DOHH2 (cell line): ENCODE measurements around the gene ENPP6.

Source experiments
- H3F3A ChIP-seq: fragments of 200-600 bp; sonication (generic), shearing (Covaris generic); 2 replicates; pipeline ENCODE4 v1.6.0; 2016; ENCODE audit warnings: antibody characterized with exemption, mild to moderate bottlenecking; ENCODE audit not compliant: control insufficient read depth, insufficient read depth
- H3K27ac ChIP-seq: fragments of 200-600 bp; sonication (generic); 2 replicates; pipeline ENCODE4 v1.5.1; 2014; ENCODE audit warnings: low read depth, mild to moderate bottlenecking, low read length, moderate library complexity
- H3K27me3 ChIP-seq: fragments of 200-600 bp; sonication (generic); 2 replicates; pipeline ENCODE4 v1.6.1; 2014; ENCODE audit warnings: mild to moderate bottlenecking, low read length, mixed read lengths; ENCODE audit not compliant: control insufficient read depth
- H3K36me3 ChIP-seq: fragments of 200-600 bp; sonication (generic); 2 replicates; pipeline ENCODE4 v1.6.1; 2014; ENCODE audit warnings: mild to moderate bottlenecking, low read length, moderate library complexity, mixed read lengths; ENCODE audit not compliant: control insufficient read depth
- H3K4me1 ChIP-seq: fragments of 200-600 bp; sonication (generic); 2 replicates; pipeline ENCODE4 v1.6.1; 2014; ENCODE audit warnings: mild to moderate bottlenecking, low read length, mixed read lengths; ENCODE audit not compliant: control insufficient read depth
- H3K4me2 ChIP-seq: fragments of 200-600 bp; sonication (generic); 2 replicates; pipeline ENCODE4 v1.6.0; 2014; ENCODE audit warnings: mild to moderate bottlenecking, low read length, moderate library complexity
- H3K4me3 ChIP-seq: fragments of 200-600 bp; sonication (generic); 2 replicates; pipeline ENCODE4 v1.5.1; 2014; ENCODE audit warnings: mild to moderate bottlenecking, low read length, mixed read lengths
- H3K79me2 ChIP-seq: fragments of 200-600 bp; sonication (generic); 2 replicates; pipeline ENCODE4 v1.6.1; 2014; ENCODE audit warnings: mild to moderate bottlenecking, low read length, mixed read lengths; ENCODE audit not compliant: control insufficient read depth
- H3K9me2 ChIP-seq: fragments of 200-600 bp; sonication (generic); replicated peaks from 2 replicates; pipeline ENCODE4 v1.6.1; 2014; ENCODE audit warnings: mild to moderate bottlenecking, low read length, mixed read lengths; ENCODE audit not compliant: control insufficient read depth
- H3K9me3 ChIP-seq: fragments of 200-600 bp; sonication (generic); 2 replicates; pipeline ENCODE4 v1.6.1; 2014; ENCODE audit warnings: antibody characterized with exemption, low read length, mixed read lengths; ENCODE audit not compliant: control insufficient read depth, insufficient read depth
- H4K20me1 ChIP-seq: fragments of 200-600 bp; sonication (generic); 2 replicates; pipeline ENCODE4 v1.6.0; 2014; ENCODE audit warnings: low read depth, mild to moderate bottlenecking, antibody characterized with exemption, low read length, moderate library complexity; ENCODE audit not compliant: control insufficient read depth, insufficient read depth
- EZH2phosphoT487 ChIP-seq: fragments of 200-600 bp; sonication (generic); IDR thresholded peaks from 2 replicates; pipeline ENCODE4 v1.6.1; 2017; ENCODE audit warnings: borderline replicate concordance, mild to moderate bottlenecking, antibody characterized with exemption, low read length, moderate library complexity, mixed read lengths
- TF ChIP-seq, protein P1 (sequence below): fragments of 200-600 bp; sonication (generic); IDR thresholded peaks from one replicate; pipeline ENCODE4 v1.5.1; 2014; ENCODE audit warnings: antibody characterized with exemption, mild to moderate bottlenecking, low read depth, low read length; ENCODE audit not compliant: poor library complexity, severe bottlenecking

The ENPP6 gene

DNA sequence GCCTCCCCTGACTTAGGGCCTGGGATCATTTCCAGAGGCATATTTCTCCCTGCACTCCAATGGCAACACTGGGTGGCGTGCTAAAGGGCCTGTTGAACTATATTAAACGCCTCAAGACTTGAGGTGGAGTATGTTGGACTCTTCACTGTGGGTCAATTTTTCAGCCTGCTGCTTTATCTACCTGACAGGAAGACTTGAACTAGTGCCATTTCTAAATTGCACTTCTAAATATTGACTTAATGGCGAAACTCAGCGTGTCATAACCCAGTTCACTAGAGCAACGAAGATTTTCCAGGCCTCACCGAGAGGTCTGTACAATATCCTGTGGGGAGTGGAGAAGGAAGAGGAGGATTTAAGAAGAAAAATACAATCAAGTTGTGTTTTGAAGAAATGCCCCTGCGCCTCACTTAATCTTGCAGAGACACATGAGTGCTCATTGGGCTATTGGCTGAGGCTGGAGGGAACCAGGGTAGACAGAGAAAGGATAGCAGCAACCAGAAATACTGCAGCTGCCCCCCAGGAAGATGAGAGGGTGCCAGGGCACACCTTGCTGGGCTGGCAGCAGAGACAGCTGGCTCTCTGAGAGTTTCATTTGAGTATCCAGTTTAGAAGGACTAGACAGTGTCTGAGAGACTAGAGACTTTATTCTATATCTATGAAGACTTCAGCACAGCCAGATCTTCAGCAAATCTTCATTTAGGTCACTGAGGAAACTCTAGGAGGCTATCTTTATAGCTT is 67.4 kb downstream of the ENPP6 start:
- no peak overlapping the region for H3K27ac ChIP-seq
- no peaks in the 10 kb centered on the region for H3K9me3 ChIP-seq
- H3K4me2 ChIP-seq, result no peak overlapping the region

DNA sequence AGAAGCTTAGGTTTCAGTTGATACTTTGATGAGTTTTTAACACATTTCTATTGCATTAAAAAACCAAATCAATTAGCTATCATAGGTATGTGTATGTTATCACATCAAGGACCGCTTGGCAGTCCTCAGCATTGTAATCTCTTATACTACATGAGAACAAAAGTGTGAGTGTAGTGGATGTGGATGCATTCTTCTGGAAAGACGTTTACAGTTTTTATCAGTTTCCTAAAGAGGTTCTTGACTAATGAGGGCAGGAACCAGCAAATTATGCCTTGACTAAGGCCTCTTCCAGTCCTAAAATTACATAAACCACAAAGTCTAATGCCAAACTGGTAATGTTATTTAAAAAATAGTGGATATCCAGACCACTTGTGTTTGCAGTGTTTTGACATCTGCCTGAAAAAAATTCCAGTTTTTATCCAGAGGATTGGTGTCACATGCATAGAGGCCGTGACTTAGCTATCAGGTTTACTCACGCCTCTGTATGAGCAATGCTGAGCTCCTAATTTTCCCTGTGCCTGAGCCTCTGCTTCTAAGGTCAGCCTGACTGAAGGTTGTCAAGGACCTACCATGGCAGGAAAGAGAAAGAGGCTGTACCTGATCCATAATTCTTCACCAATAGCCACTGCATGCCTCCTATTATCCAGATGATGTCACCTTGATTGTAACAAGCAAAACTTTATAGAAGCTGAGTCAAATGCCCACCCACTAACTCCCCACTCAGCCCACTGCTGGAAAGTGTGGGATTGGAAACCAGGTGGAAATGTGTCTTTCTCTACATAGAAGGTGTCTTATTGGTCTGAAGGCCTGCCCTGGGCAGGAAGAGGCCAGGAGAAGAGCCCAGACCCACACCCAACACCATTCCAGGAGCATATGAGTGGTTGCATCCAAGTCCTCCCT is 68.7 kb downstream of the ENPP6 start:
- Histone ChIP-seq H3K4me2 (no peak overlapping the region), H3K27ac (no peak overlapping the region), H4K20me1 (no peaks in the 10 kb centered on the region), H3K9me3 (no peaks in the 10 kb centered on the region), H3K9me2 (no peaks in the 10 kb centered on the region), H3K4me1 (no peaks in the 10 kb centered on the region), H3K79me2 (no peaks in the 10 kb centered on the region), H3K36me3 (no peaks in the 10 kb centered on the region), H3K27me3 (no peaks in the 10 kb centered on the region), H3F3A (no peaks in the 10 kb centered on the region), H3K4me3 (no peak overlapping the region)
- TF ChIP-seq EZH2phosphoT487, result no peak
- TF ChIP-seq, protein P1, sequence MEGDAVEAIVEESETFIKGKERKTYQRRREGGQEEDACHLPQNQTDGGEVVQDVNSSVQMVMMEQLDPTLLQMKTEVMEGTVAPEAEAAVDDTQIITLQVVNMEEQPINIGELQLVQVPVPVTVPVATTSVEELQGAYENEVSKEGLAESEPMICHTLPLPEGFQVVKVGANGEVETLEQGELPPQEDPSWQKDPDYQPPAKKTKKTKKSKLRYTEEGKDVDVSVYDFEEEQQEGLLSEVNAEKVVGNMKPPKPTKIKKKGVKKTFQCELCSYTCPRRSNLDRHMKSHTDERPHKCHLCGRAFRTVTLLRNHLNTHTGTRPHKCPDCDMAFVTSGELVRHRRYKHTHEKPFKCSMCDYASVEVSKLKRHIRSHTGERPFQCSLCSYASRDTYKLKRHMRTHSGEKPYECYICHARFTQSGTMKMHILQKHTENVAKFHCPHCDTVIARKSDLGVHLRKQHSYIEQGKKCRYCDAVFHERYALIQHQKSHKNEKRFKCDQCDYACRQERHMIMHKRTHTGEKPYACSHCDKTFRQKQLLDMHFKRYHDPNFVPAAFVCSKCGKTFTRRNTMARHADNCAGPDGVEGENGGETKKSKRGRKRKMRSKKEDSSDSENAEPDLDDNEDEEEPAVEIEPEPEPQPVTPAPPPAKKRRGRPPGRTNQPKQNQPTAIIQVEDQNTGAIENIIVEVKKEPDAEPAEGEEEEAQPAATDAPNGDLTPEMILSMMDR, result no peak

More for the DNA sequence above, 67.4 kb downstream of the ENPP6 start:
- Histone ChIP-seq H3K4me3 (no peak overlapping the region), H3K27me3 (no peaks in the 10 kb centered on the region), H3K36me3 (no peaks in the 10 kb centered on the region), H3K9me2 (no peaks in the 10 kb centered on the region), H4K20me1 (no peaks in the 10 kb centered on the region), H3F3A (no peaks in the 10 kb centered on the region), H3K4me1 (no peaks in the 10 kb centered on the region), H3K79me2 (no peaks in the 10 kb centered on the region)
- TF ChIP-seq, protein P1, result no peak

DNA sequence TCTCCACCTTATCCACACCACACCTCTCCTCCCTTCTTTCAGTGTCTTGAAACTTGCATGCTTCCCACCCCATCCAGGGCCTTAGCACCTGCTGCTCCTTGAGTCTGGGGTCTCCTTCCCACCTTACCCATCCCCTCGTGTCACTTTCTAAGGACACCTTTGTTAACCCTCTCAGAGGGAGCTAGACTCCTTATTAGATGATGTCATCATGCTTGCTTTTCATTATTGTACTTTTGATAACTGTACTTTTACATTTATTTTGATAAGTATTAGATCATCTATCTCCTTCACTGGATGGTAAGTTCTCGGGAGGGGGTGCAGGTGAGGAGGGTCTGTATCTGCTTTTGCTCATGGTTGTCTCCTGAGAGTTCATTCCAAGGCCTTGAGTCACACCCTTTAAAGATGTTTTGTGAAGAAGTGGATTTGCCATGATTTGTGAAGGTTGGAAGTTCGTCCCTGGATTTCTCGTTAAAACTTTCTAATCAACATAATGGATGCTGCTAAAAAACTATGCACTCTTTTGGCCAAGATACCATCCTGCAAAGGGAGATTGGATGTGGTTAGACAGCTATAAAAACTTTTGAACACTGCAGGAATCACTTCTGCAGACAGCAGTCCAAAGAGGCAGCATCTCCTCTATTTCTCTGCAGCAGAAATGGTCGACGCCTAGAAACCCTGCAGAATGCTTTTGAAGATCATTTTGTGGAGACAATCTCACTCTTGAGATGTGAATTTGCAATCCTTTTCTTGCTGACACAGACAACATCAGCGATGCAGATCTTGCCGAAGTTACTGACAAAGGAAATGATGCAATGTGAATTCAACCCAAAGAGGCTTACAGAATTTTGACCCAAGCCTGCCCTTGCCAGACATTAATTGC is 69.6 kb downstream of the ENPP6 start:
- Histone ChIP-seq H3K9me3 (no peaks in the 10 kb centered on the region), H3K27me3 (no peaks in the 10 kb centered on the region), H3K4me3 (no peak overlapping the region), H4K20me1 (no peaks in the 10 kb centered on the region), H3K27ac (no peak overlapping the region), H3K4me1 (no peaks in the 10 kb centered on the region), H3K4me2 (no peak overlapping the region), H3F3A (no peaks in the 10 kb centered on the region), H3K79me2 (no peaks in the 10 kb centered on the region), H3K9me2 (no peaks in the 10 kb centered on the region), H3K36me3 (no peaks in the 10 kb centered on the region)
- TF ChIP-seq EZH2phosphoT487, result no peak
- TF ChIP-seq, protein P1, result no peak
